ENCODE data around the gene CKB.

The CKB gene

GRCh38 chr14:103495854-103496253 lies 26.8 kb downstream of the CKB start:
- DNase-seq (ENCODE audit: low read depth): no peak
- H3K4me3 ChIP-seq (ENCODE audit: low read depth, low read length): no peak overlapping the region
- no peak for TF ChIP-seq CTCF (conservative IDR thresholded peaks at IDR 0.05; ENCODE audit: low read depth, low read length)

GRCh38 chr14:103492156-103492925 lies 30.3 kb downstream of the CKB start:
- no peak overlapping the region for H3K4me3 ChIP-seq (ENCODE audit: low read depth, low read length)
- TF ChIP-seq CTCF (conservative IDR thresholded peaks at IDR 0.05; ENCODE audit: low read depth, low read length): no peak
- DNase-seq (ENCODE audit: low read depth): no peak

- no peak for TF ChIP-seq CTCF (conservative IDR thresholded peaks at IDR 0.05; ENCODE audit: low read depth, low read length)
- DNase-seq (ENCODE audit: low read depth): no peak
- no peak overlapping the region for H3K4me3 ChIP-seq (ENCODE audit: low read depth, low read length)
These were observed 30.9 kb downstream of the CKB start for GRCh38 chr14:103491691-103492090.

GRCh38 chr14:103489621-103490020 lies 33.0 kb downstream of the CKB start:
- TF ChIP-seq CTCF (conservative IDR thresholded peaks at IDR 0.05; ENCODE audit: low read depth, low read length): no peak
- no peak overlapping the region for H3K4me3 ChIP-seq (ENCODE audit: low read depth, low read length)
- no peak for DNase-seq (ENCODE audit: low read depth)

- TF ChIP-seq CTCF (conservative IDR thresholded peaks at IDR 0.05; ENCODE audit: low read depth, low read length): no peak
- DNase-seq (ENCODE audit: low read depth): peak; percentile 69
- no peak overlapping the region for H3K4me3 ChIP-seq (ENCODE audit: low read depth, low read length)
These were observed 33.7 kb downstream of the CKB start for GRCh38 chr14:103488960-103489359.

GRCh38 chr14:103488071-103488470 lies 34.6 kb downstream of the CKB start:
- no peak overlapping the region for H3K4me3 ChIP-seq (ENCODE audit: low read depth, low read length)
- no peak for DNase-seq (ENCODE audit: low read depth)
- no peak for TF ChIP-seq CTCF (conservative IDR thresholded peaks at IDR 0.05; ENCODE audit: low read depth, low read length)

GRCh38 chr14:103485504-103485903 lies 37.1 kb downstream of the CKB start:
- DNase-seq (ENCODE audit: low read depth): no peak
- TF ChIP-seq CTCF (conservative IDR thresholded peaks at IDR 0.05; ENCODE audit: low read depth, low read length): no peak
- no peak overlapping the region for H3K4me3 ChIP-seq (ENCODE audit: low read depth, low read length)

Measured in choroid plexus epithelial cell (primary cell).